ENCODE measurements around the gene HSD17B10. TPM values are rescaled to one million over a fixed set of nuclear protein-coding genes. Genes with fewer than 3 reads are reported as not detected.
A peak's percentile ranks its signal among the peaks of the same experiment; 100 is the strongest.

Gene HSD17B10
- total and polyA plus RNA-seq, 12 donors = 64.5 to 177 (median 131) TPM

GRCh38 chrX:53438174-53438831, 4.1 kb upstream of the HSD17B10 start:
- H3K9me3 ChIP-seq (replicated peaks in 1 of 3) = no peaks in the 10 kb centered on the region
- no peak for DNase-seq
- no peaks in the 10 kb centered on the region for H3K27me3 ChIP-seq
- intact Hi-C loops (cut with DNase I) = no loop called here
- H3K4me3 ChIP-seq = no peak overlapping the region
- H3K36me3 ChIP-seq (replicated peaks in 1 of 2) = no peaks in the 10 kb centered on the region
- H3K4me1 ChIP-seq (replicated peaks in 1 of 2) = peaks cover 5 to 22% of the 10 kb centered on the region in 2 donors
- TF ChIP-seq POLR2A (IDR thresholded peaks at IDR 0.05) (no peak), CTCF (IDR thresholded peaks at IDR 0.05) (no peak)
- no peak overlapping the region for H3K27ac ChIP-seq
- whole genome bisulfite sequencing, 4 donors = 62 to 70% (median 67%) methylated on average over 5 of the region's 5 CpGs

GRCh38 chrX:53437206-53437605, 3.0 kb upstream of the HSD17B10 start:
- H3K27me3 ChIP-seq = no peaks in the 10 kb centered on the region
- H3K4me1 ChIP-seq (replicated peaks in 1 of 2) = peaks cover 5 to 23% of the 10 kb centered on the region in 2 donors
- intact Hi-C loops (cut with DNase I) = no loop called here
- H3K9me3 ChIP-seq (replicated peaks in 1 of 3) = no peaks in the 10 kb centered on the region
- H3K4me3 ChIP-seq = no peak overlapping the region
- 53 to 76% (median 65%) methylated on average over 1 to 2 of the region's 2 CpGs for WGBS, 4 donors
- TF ChIP-seq CTCF (IDR thresholded peaks at IDR 0.05) (no peak), POLR2A (IDR thresholded peaks at IDR 0.05) (no peak)
- no peak overlapping the region for H3K27ac ChIP-seq
- peaks cover 0 to 2% of the 10 kb centered on the region in 2 donors for H3K36me3 ChIP-seq (replicated peaks in 1 of 2)
- DNase-seq = no peak

GRCh38 chrX:53435997-53436396, 1.8 kb upstream of the HSD17B10 start:
- WGBS, 4 donors = 5 to 8% (median 6%) methylated on average over 3 to 4 of the region's 4 CpGs
- Histone ChIP-seq H3K9me3 (replicated peaks in 1 of 3) (no peaks in the 10 kb centered on the region), H3K27me3 (no peaks in the 10 kb centered on the region), H3K36me3 (replicated peaks in 1 of 2) (peaks cover 0 to 14% of the 10 kb centered on the region in 2 donors), H3K27ac (no peak overlapping the region), H3K4me1 (replicated peaks in 1 of 2) (peaks cover under 1 to 15% of the 10 kb centered on the region in 2 donors), H3K4me3 (no peak overlapping the region)
- peak; percentile 65 to 79 (median 71) for DNase-seq
- intact Hi-C loops (cut with DNase I) = no loop called here
- TF ChIP-seq CTCF (IDR thresholded peaks at IDR 0.05) = peak; percentile 55 to 84 (median 78)
- TF ChIP-seq POLR2A (IDR thresholded peaks at IDR 0.05) = no peak

- intact Hi-C loops (cut with DNase I) = no loop called here
- Histone ChIP-seq H3K27ac (no peak overlapping the region), H3K4me3 (no peak overlapping the region), H3K36me3 (replicated peaks in 1 of 2) (peaks cover 0 to 23% of the 10 kb centered on the region in 2 donors), H3K27me3 (no peaks in the 10 kb centered on the region), H3K9me3 (replicated peaks in 1 of 3) (no peaks in the 10 kb centered on the region), H3K4me1 (replicated peaks in 1 of 2) (peaks cover 0 to 6% of the 10 kb centered on the region in 2 donors)
- DNase-seq = no peak
- TF ChIP-seq CTCF (IDR thresholded peaks at IDR 0.05) (no peak), POLR2A (IDR thresholded peaks at IDR 0.05) (no peak)
- 89 to 94% (median 91%) methylated on average over 2 to 9 of the region's 9 CpGs for WGBS, 4 donors
Measured at GRCh38 chrX:53430231-53430630, 3.9 kb downstream of the HSD17B10 start.

Measured in adrenal gland (tissue), 12 donors.